Peyer's patch (tissue), 4 donors: ENCODE data around the gene KDM8. TPM values are rescaled to one million over a fixed set of nuclear protein-coding genes. Genes with fewer than 3 reads are reported as not detected.

Experiments used
- DNase-seq, 3 donors: peaks; one replicate each; pipeline ENCODE4 v3.0.0-alpha.2; 2017 to 2019
- H3K27ac ChIP-seq, 4 donors: fragments of 200-600 bp; sonication (generic); one replicate each; pipeline ENCODE4 v1.5.1; 2016 to 2019
- H3K27me3 ChIP-seq, 2 donors: fragments of 200-600 bp; sonication (generic); one replicate each; pipeline ENCODE4 v1.5.1; 2019
- H3K36me3 ChIP-seq, 3 donors: fragments of 200-600 bp; sonication (generic); one replicate each; pipeline ENCODE4 v1.5.1; 2016 to 2019
- H3K4me1 ChIP-seq, 4 donors: fragments of 200-600 bp; sonication (generic); one replicate each; pipeline ENCODE4 v1.5.1; 2016 to 2019
- H3K4me3 ChIP-seq, 4 donors: fragments of 200-600 bp; sonication (generic); 1 replicate in 3 of 4; 2 replicates in 1 of 4; pipeline ENCODE4 v1.5.1; 2016 to 2019; ENCODE audit warnings: mild to moderate bottlenecking in 1 of 4
- H3K9me3 ChIP-seq, 4 donors: fragments of 200-600 bp; sonication (generic); one replicate each; pipeline ENCODE4 v1.5.1; 2016 to 2019; ENCODE audit warnings: mild to moderate bottlenecking in 1 of 4
- POLR2A ChIP-seq, 2 donors: fragments of 450-650 bp; IDR thresholded peaks; one replicate each; pipeline ENCODE4 v1.5.1; 2017; ENCODE audit warnings: antibody characterized with exemption in 2 of 2, mild to moderate bottlenecking in 2 of 2, moderate library complexity in 2 of 2
- total RNA-seq, 4 donors: library from RNA; depleted of rRNA; stranded (reverse); fragments of >200 nt; gene quantifications; one replicate each; pipeline ENCODE4 v1.1.0, GENCODE V29; 2016
- TF ChIP-seq, protein P1 (sequence below), 6 experiments: fragments of 450-650 bp in 4 of 6; fragments of 200-600 bp in 2 of 6; sonication (generic) in 1 of 6; IDR thresholded peaks; one replicate each; pipeline ENCODE4 v1.5.1; 2017 to 2019; ENCODE audit warnings: antibody characterized with exemption in 6 of 6, mild to moderate bottlenecking in 3 of 6, moderate library complexity in 1 of 6

Gene KDM8
- total RNA-seq, 4 donors from 2014 or later = 22.3 to 130 (median 40.9) TPM

DNA sequence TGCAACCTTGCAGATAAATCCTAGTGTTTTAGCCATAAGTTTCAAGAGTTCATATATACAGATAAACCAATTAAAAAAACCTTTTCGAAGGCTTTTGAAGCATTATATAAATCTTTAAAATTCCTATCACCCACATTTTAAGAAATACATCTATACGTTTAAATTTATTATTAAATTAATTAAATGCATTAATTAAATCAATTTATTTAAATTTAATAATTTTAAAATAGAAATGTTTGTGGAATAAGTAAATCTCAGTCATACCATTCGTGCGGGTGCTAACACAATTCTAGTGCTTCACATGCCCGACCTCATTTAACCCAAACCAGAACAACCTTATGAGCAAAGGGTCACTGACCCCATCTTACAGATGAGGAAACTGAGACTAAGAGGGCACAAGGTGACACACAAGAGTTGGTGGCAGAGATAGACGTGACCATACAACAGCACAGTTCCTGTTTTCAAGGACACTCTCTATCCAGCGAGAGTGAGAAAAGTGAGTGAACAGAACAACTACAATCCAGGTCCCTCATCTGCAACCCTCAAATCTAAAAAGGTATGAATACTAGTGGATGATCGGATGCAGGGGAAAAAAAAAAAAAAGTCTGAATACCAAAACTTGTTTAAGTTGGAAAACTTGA, 63.8 kb downstream of the KDM8 start:
- Histone ChIP-seq H3K27me3 (no peaks in the 10 kb centered on the region), H3K4me1 (peaks cover 0 to 12% (median 2%) of the 10 kb centered on the region in 4 donors), H3K27ac (no peak overlapping the region), H3K4me3 (no peak overlapping the region), H3K9me3 (no peaks in the 10 kb centered on the region), H3K36me3 (no peaks in the 10 kb centered on the region)
- peak in 1 of 3 donors; percentile 21 for DNase-seq
- no peak for TF ChIP-seq POLR2A (IDR thresholded peaks at IDR 0.05)
- TF ChIP-seq, protein P1, sequence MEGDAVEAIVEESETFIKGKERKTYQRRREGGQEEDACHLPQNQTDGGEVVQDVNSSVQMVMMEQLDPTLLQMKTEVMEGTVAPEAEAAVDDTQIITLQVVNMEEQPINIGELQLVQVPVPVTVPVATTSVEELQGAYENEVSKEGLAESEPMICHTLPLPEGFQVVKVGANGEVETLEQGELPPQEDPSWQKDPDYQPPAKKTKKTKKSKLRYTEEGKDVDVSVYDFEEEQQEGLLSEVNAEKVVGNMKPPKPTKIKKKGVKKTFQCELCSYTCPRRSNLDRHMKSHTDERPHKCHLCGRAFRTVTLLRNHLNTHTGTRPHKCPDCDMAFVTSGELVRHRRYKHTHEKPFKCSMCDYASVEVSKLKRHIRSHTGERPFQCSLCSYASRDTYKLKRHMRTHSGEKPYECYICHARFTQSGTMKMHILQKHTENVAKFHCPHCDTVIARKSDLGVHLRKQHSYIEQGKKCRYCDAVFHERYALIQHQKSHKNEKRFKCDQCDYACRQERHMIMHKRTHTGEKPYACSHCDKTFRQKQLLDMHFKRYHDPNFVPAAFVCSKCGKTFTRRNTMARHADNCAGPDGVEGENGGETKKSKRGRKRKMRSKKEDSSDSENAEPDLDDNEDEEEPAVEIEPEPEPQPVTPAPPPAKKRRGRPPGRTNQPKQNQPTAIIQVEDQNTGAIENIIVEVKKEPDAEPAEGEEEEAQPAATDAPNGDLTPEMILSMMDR (IDR thresholded peaks at IDR 0.05) = no peak

DNA sequence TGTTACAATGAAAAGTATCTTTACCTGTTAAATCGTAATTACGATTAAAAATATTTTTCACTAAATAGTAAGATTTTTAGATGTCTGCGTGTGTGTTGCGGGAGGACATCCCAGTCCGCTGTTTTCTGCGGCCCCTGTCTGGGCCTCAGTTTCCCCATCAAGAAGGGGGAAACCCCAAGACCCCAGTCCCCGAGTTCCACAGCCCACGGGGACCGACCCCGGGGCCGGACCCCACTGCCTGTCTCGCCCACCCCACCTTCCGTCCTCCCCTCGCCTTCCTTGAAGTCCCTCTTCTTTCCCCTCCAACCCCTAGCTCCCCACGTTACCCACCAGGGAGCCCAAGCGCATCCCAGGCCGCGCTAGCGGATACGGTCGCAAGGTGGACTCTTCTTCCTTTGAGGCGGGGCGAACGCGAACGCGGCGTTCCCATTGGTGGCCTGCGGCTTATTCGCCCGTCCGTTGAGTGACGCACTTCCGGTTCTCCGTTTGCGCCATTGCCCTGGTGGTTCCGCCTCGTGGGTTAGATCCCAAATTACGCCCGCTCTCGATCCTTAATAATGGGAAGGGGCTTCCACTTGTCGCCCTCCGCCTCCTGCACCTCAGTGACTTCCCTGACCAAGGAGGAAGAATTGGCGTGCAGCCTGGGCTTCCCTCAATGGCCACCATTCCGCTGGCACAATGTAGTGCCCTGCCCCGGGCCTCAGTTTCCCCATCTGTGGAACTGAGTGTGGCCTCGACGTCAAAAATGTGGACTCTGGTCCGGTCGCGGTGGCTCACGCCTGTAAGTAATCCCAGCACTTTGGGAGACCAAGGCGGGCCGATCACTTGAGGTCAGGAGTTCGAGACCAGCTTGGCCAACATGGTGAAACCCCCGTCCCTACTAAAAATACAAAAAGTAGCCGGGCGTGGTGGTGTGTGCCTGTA, 65.3 kb downstream of the KDM8 start, which contains the start of gene NSMCE1:
Gene NSMCE1, minus strand, starts transcription at position 397 of the 924 bp plus-strand sequence. CDS start 11,202 bp downstream, outside the sequence.
- Histone ChIP-seq H3K9me3 (no peaks in the 10 kb centered on the region), H3K4me1 (peaks cover 0 to 19% (median 2%) of the 10 kb centered on the region in 4 donors), H3K27me3 (no peaks in the 10 kb centered on the region), H3K36me3 (no peaks in the 10 kb centered on the region), H3K27ac (peak within 1 kb of the TSS; percentile 81 to 89 (median 84)), H3K4me3 (peak within 1 kb of the TSS; percentile 71 to 80 (median 74))
- peak; percentile 99 to 100 (median 99) for DNase-seq
- TF ChIP-seq, protein P1 (IDR thresholded peaks at IDR 0.05) = peak in 4 of 6 experiments; percentile 12 to 49 (median 40)
- peak; percentile 30 to 66 for TF ChIP-seq POLR2A (IDR thresholded peaks at IDR 0.05)

DNA sequence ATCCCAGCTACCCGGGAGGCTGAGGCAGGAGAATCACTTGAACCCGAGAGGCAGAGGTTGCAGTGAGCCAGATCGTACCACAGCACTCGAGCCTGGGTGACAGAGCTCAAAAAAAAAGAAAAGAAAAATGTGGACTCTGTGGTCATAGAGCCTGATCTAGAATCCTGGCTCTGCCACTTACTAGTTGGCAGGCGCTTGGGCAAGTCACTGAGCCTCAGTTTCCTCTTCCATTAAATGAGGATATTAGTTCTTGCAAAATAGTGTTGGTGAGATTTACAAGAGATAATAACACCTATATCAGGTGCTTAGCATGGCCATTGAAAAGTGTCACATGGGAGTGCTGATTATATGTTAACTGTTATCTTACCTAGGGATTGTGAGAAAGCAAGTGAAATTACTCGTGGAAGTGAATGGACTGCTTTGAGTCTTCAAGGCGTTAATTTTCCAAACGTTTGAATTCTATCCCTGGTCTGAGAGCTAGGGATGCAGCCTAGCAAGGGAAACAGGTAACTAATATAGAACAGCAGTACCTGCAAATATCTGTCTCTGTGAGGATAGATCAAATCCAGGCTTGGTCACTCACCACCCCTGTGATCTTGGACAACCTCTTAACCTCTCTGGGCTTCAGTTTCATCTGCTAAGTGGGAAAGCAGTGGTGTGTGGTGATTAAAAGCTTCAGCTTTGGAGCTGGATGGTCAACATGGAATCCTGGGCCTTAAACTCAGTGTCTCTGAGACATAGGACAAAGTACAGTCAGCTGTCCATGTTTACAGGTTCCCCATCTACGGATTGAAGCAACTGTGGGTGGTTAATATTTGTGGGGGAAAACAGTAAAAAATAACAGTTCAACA, 66.2 kb downstream of the KDM8 start:
- peaks cover 0 to 23% (median 2%) of the 10 kb centered on the region in 4 donors for H3K4me1 ChIP-seq
- peak overlapping the region in 2 of 4 donors; percentile 1 to 89 for H3K27ac ChIP-seq
- H3K36me3 ChIP-seq = no peaks in the 10 kb centered on the region
- peak overlapping the region; percentile 71 to 80 (median 74) for H3K4me3 ChIP-seq
- peak in 1 of 3 donors; percentile 19 for DNase-seq
- no peaks in the 10 kb centered on the region for H3K9me3 ChIP-seq
- H3K27me3 ChIP-seq = no peaks in the 10 kb centered on the region
- TF ChIP-seq, protein P1 (IDR thresholded peaks at IDR 0.05) = no peak
- TF ChIP-seq POLR2A (IDR thresholded peaks at IDR 0.05) = no peak

DNA sequence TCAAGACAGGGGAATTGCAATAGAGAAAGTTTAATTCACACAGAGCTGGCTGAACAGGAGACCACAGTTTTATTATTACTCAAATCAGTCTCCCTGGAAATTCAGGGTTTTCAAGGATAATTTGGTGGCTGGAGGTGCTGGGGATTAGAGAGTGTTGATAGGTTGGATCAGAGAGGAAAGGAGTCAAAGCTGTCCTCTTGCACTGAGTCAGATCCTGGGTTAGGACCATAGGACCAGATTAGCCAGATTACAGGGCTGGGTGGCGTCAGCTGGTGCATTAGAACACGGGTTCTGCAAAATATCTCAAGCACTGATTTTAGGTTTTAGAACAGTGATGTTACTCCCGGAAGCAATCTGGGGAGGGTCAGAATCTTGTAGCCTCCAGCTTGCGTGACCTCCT, 67.0 kb downstream of the KDM8 start:
- peaks cover 0 to 23% (median 2%) of the 10 kb centered on the region in 4 donors for H3K4me1 ChIP-seq
- TF ChIP-seq POLR2A (IDR thresholded peaks at IDR 0.05) = no peak
- TF ChIP-seq, protein P1 (IDR thresholded peaks at IDR 0.05) = no peak
- DNase-seq = no peak
- no peaks in the 10 kb centered on the region for H3K9me3 ChIP-seq
- H3K36me3 ChIP-seq = no peaks in the 10 kb centered on the region
- H3K27ac ChIP-seq = no peak overlapping the region
- H3K27me3 ChIP-seq = no peaks in the 10 kb centered on the region
- no peak overlapping the region for H3K4me3 ChIP-seq

Other genes starting within 250 kb of the KDM8 start
- not detected for gene C16orf82, start 136.6 kb upstream of the KDM8 start, total RNA-seq
- 10 to 100 TPM; 20.9 to 41.3 (median 30.6) TPM for gene NSMCE1, start 65.2 kb downstream of the KDM8 start, total RNA-seq
- gene IL4R, start 110.4 kb downstream of the KDM8 start, total RNA-seq = 100 to 1,000 TPM in 1 of 4 donors, 10 to 100 TPM in 3; 32.2 to 104 (median 71.9) TPM
- 1 to 10 TPM in 2 of 4 donors, under 1 TPM in 1, not detected in 1; 0.18 to 4.1 (median 1.3) TPM for gene IL21R, start 198.6 kb downstream of the KDM8 start, total RNA-seq